Measurements from ENCODE around the gene REL.

Gene REL

DNA sequence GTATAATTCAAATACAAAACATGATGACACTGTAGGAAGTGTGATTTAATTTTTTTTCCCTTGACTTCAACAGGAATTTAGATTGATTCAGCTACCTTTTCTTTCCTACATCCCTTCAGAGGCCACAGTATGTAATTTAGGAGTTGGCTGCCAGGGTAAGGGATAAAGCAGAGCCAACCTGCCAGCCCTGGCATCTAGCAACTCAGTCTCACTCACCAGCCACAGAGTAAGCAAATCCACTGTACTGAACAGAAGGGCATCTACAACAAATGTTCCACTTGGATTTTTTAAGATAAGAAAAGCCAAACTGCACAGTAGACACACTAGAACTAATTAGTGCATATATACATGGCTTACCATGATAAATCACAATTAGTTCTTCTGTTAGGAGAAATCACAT lies 81.8 kb downstream of the REL start:
- DNase-seq (ENCODE audit: insufficient read length, low spot score) (no peak), FAIRE-seq (no peak)
- TF ChIP-seq CTCF (IDR thresholded peaks at IDR 0.05; ENCODE audit: insufficient read depth, missing control alignments) = no peak

- no peak for DNase-seq (ENCODE audit: insufficient read length, low spot score)
- no peak for FAIRE-seq
- no peak for TF ChIP-seq CTCF (IDR thresholded peaks at IDR 0.05; ENCODE audit: insufficient read depth, missing control alignments)
Measured at GRCh38 chr2:60964651-60965498, 83.5 kb downstream of the REL start.

DNA sequence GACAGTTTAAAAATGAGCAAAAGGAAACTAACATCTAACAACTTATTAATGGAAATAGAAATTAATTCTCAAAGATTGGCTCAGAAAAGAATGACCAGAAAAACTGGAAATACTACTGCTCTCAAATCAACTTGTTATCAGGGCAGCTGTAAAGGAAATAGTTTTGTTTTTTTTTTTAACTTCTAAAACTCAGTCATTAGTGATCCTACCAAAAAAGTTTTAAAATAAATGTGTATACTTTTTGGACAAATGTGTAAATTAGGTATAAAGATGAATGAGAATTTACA lies 84.1 kb downstream of the REL start:
- FAIRE-seq = no peak
- TF ChIP-seq CTCF (IDR thresholded peaks at IDR 0.05; ENCODE audit: insufficient read depth, missing control alignments) = no peak
- no peak for DNase-seq (ENCODE audit: insufficient read length, low spot score)

DNA sequence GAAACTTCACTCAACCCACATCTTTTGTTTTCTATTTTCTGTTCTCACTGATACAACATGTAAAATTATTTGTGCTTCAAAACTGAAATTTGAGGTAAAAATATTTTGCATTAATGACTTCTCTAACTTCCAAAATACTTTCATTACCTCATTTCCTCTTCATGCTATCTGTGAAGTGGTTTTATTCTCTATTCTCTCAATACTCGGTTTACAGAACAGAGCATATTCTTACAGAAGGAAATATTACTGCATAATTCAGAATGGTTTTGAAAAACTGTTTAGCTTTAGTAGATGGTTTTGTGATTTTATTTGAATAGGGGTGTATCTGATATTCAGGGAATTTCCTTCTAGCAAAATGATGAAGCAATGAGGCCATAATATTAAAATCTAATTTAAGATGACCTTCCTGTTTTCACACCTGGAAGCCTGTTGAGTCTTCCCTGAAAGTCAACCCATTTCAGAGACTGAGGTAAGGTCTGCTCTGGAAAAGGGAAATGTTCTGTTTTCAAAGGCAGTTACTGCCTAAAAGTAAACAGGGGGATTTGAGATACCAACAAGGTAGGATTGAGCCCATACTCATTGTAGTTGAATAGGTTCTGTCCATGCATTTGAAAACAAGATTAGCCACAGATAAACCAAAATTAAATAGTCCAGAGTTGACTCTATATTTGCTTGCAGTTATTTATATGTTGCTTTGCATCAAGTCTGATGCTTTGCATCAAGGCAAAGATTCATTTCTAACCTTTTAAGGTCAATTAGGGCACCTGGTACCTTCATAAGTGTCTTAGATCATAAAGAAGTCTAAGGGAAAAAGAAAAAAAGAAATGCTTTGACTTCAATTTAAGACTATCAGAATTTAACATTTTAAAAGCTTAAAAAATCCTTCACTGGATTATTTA lies 85.4 kb downstream of the REL start:
- FAIRE-seq (no peak), DNase-seq (ENCODE audit: insufficient read length, low spot score) (no peak)
- TF ChIP-seq CTCF (IDR thresholded peaks at IDR 0.05; ENCODE audit: insufficient read depth, missing control alignments) = no peak

GRCh38 chr2:60972889-60973656 lies 91.7 kb downstream of the REL start:
- FAIRE-seq (no peak), DNase-seq (ENCODE audit: insufficient read length, low spot score) (no peak)
- TF ChIP-seq CTCF (IDR thresholded peaks at IDR 0.05; ENCODE audit: insufficient read depth, missing control alignments) = no peak

GRCh38 chr2:60973705-60974104 lies 92.3 kb downstream of the REL start:
- no peak for FAIRE-seq
- no peak for TF ChIP-seq CTCF (IDR thresholded peaks at IDR 0.05; ENCODE audit: insufficient read depth, missing control alignments)
- DNase-seq (ENCODE audit: insufficient read length, low spot score) = no peak
